WTC11 (cell line): ENCODE measurements around the gene C3orf62. TPM values are rescaled to one million over a fixed set of nuclear protein-coding genes. Genes with fewer than 3 reads are reported as not detected.

Source experiments
- ATAC-seq: fragments of 200-7000 bp; cut with Tn5 transposase; 2 replicates; pipeline ENCODE4 v1.10.0; 2021; ENCODE audit warnings: mild to moderate bottlenecking, moderate library complexity
- CTCF ChIA-PET: fragments of 300-600 bp; sonication (Branson Sonifier 250); formaldehyde crosslinking; loops from one replicate; lab custom pipeline; 2021; ENCODE audit warnings: antibody characterized with exemption; lab: Charles Lee
- POLR2A ChIA-PET: fragments of 350-600 bp; sonication (Branson Sonifier 250); formaldehyde crosslinking; loops from one replicate; lab custom pipeline; 2021; ENCODE audit warnings: antibody characterized with exemption; lab: Charles Lee
- DNase-seq: peaks from one replicate; pipeline ENCODE4 v3.0.0; 2021; ENCODE audit warnings: low spot score
- H3K27ac Mint-ChIP-seq: 2 replicates; pipeline ENCODE4 v1.8.0; 2021; ENCODE audit warnings: mixed read lengths
- H3K27me3 Mint-ChIP-seq: 2 replicates; pipeline ENCODE4 v1.8.0; 2021; ENCODE audit warnings: low read depth, mild to moderate bottlenecking, moderate library complexity, mixed read lengths
- H3K36me3 Mint-ChIP-seq: 2 replicates; pipeline ENCODE4 v1.8.0; 2021; ENCODE audit warnings: mixed read lengths
- H3K4me1 Mint-ChIP-seq: 2 replicates; pipeline ENCODE4 v1.8.0; 2022; ENCODE audit warnings: mixed read lengths
- H3K4me3 Mint-ChIP-seq: 2 replicates; pipeline ENCODE4 v1.8.0; 2021; ENCODE audit warnings: mild to moderate bottlenecking, moderate library complexity, mixed read lengths
- H3K9me3 Mint-ChIP-seq: 2 replicates; pipeline ENCODE4 v1.8.0; 2021; ENCODE audit warnings: mixed read lengths
- ARID4B ChIP-seq: sonication (generic); formaldehyde crosslinking; IDR thresholded peaks from 2 replicates; pipeline ENCODE4 v1.8.0; 2023; ENCODE audit warnings: missing genetic modification reagents, mild to moderate bottlenecking, borderline replicate concordance
- ATF1 ChIP-seq: sonication (generic); formaldehyde crosslinking; IDR thresholded peaks from 2 replicates; pipeline ENCODE4 v1.8.1; 2023; ENCODE audit warnings: mild to moderate bottlenecking, moderate library complexity, missing genetic modification reagents
- CTCF ChIP-seq: fragments of 200-600 bp; IDR thresholded peaks from 2 replicates; pipeline ENCODE4 v1.8.0; 2022; ENCODE audit warnings: antibody characterized with exemption
- E2F5 ChIP-seq: sonication (generic); formaldehyde crosslinking; IDR thresholded peaks from 2 replicates; pipeline ENCODE4 v1.8.1; 2022; ENCODE audit warnings: mild to moderate bottlenecking, moderate library complexity, missing genetic modification reagents
- HMGXB4 ChIP-seq: sonication (generic); formaldehyde crosslinking; IDR thresholded peaks from 2 replicates; pipeline ENCODE4 v1.8.1; 2023; ENCODE audit warnings: mild to moderate bottlenecking, moderate library complexity, missing genetic modification reagents
- IRF1 ChIP-seq: sonication (generic); formaldehyde crosslinking; IDR thresholded peaks from 2 replicates; pipeline ENCODE4 v1.8.0; 2023; ENCODE audit warnings: missing genetic modification reagents
- NR2C2 ChIP-seq: sonication (generic); formaldehyde crosslinking; IDR thresholded peaks from 2 replicates; pipeline ENCODE4 v1.8.0; 2022; ENCODE audit warnings: mild to moderate bottlenecking, missing genetic modification reagents
- TEAD4 ChIP-seq: sonication (generic); formaldehyde crosslinking; IDR thresholded peaks from 2 replicates; pipeline ENCODE4 v1.8.0; 2022; ENCODE audit warnings: mild to moderate bottlenecking, missing genetic modification reagents
- USF1 ChIP-seq: sonication (generic); formaldehyde crosslinking; IDR thresholded peaks from 2 replicates; pipeline ENCODE4 v1.8.0; 2022; ENCODE audit warnings: mild to moderate bottlenecking, missing genetic modification reagents
- USF2 ChIP-seq: sonication (generic); formaldehyde crosslinking; IDR thresholded peaks from 2 replicates; pipeline ENCODE4 v1.8.1; 2023; ENCODE audit warnings: mild to moderate bottlenecking, missing genetic modification reagents, moderate library complexity
- ZBTB21 ChIP-seq: sonication (generic); formaldehyde crosslinking; IDR thresholded peaks from 2 replicates; pipeline ENCODE4 v1.8.1; 2023; ENCODE audit warnings: mild to moderate bottlenecking, missing genetic modification reagents, borderline replicate concordance
- ZNF263 ChIP-seq: sonication (generic); formaldehyde crosslinking; IDR thresholded peaks from 2 replicates; pipeline ENCODE4 v1.8.1; 2022; ENCODE audit warnings: low read depth, mild to moderate bottlenecking, moderate library complexity, missing genetic modification reagents
- ZNF532 ChIP-seq: fragments of 250-450 bp; sonication (Bioruptor Pico); IDR thresholded peaks from 2 replicates; pipeline ENCODE4 v1.9.0; 2021; ENCODE audit warnings: mild to moderate bottlenecking, borderline replicate concordance
- ZNF671 ChIP-seq: fragments of 250-450 bp; sonication (Bioruptor Pico); IDR thresholded peaks from 2 replicates; pipeline ENCODE4 v1.8.0; 2021; ENCODE audit warnings: mild to moderate bottlenecking
- total RNA-seq: library from RNA; stranded (reverse); gene quantifications from 3 replicates; pipeline ENCODE4 v1.2.3, GENCODE V29; 2021

The C3orf62 gene
- total RNA-seq, 1 experiment from 2014 or later: 2.1 TPM

- TF ChIP-seq CTCF (no peak), ZNF532 (CRISPR knock-in tag) (no peak), USF2 (CRISPR knock-in tag) (no peak)
These were observed 6.9 kb downstream of the C3orf62 start (continued) for GRCh38 chr3:49270156-49270500.

- no peak for ATAC-seq
- POLR2A ChIA-PET: no interaction called here
These were observed 7.4 kb downstream of the C3orf62 start for GRCh38 chr3:49269443-49270155.

More at GRCh38 chr3:49269443-49270155, 7.4 kb downstream of the C3orf62 start:
- Mint-ChIP-seq H3K4me3 (no peak overlapping the region), H3K36me3 (no peaks in the 10 kb centered on the region), H3K27me3 (no peaks in the 10 kb centered on the region), H3K27ac (no peak overlapping the region), H3K4me1 (no peaks in the 10 kb centered on the region), H3K9me3 (no peaks in the 10 kb centered on the region)
- CTCF ChIA-PET: interaction anchor here (0.9 kb wide), 1 partner anchor 270 kb away, joined by 3 read pairs; no protein-coding TSS in a partner anchor
- DNase-seq: no peak
- no peak for TF ChIP-seq HMGXB4 (CRISPR knock-in tag)
- TF ChIP-seq ZNF671: no peak
- no peak for TF ChIP-seq IRF1 (CRISPR knock-in tag)
- no peak for TF ChIP-seq TEAD4 (CRISPR knock-in tag)
- no peak for TF ChIP-seq NR2C2 (CRISPR knock-in tag)
- TF ChIP-seq ATF1 (CRISPR knock-in tag): no peak
- no peak for TF ChIP-seq ARID4B (CRISPR knock-in tag)
- no peak for TF ChIP-seq ZBTB21 (CRISPR knock-in tag)
- no peak for TF ChIP-seq USF1 (CRISPR knock-in tag)
- no peak for TF ChIP-seq ZNF263 (CRISPR knock-in tag)
- no peak for TF ChIP-seq E2F5 (CRISPR knock-in tag)
- TF ChIP-seq, all 79 proteins: peak for 0
